Neural progenitor cell (in vitro differentiated cells): ENCODE measurements around the gene VWA3A. TPM values are rescaled to one million over a fixed set of nuclear protein-coding genes. Genes with fewer than 3 reads are reported as not detected.
"Not testable (repeated sequence)": the region's sequence is repeated elsewhere in the genome, so short reads cannot be mapped to it uniquely, and the experiment has no call there.

Experiments used
- DNase-seq: peaks from one replicate; pipeline ENCODE4 v3.0.0-alpha.2; 2016; ENCODE audit warnings: low spot score
- H2AFZ ChIP-seq: fragments of 200-600 bp; sonication (generic); replicated peaks from 2 replicates; pipeline ENCODE4 v1.6.1; 2016; ENCODE audit warnings: antibody characterized with exemption
- H3F3A ChIP-seq: fragments of 200-600 bp; sonication (generic); 2 replicates; pipeline ENCODE4 v1.6.1; 2016; ENCODE audit warnings: antibody characterized with exemption, low read depth
- H3K27ac ChIP-seq: fragments of 200-600 bp; sonication (generic); 2 replicates; pipeline ENCODE4 v1.5.1; 2016; ENCODE audit warnings: mild to moderate bottlenecking
- H3K27me3 ChIP-seq: fragments of 200-600 bp; sonication (generic); 2 replicates; pipeline ENCODE4 v1.6.1; 2016; ENCODE audit warnings: mild to moderate bottlenecking, moderate library complexity
- H3K36me3 ChIP-seq: fragments of 200-600 bp; sonication (generic); 2 replicates; pipeline ENCODE4 v1.5.1; 2016
- H3K4me1 ChIP-seq: fragments of 200-600 bp; sonication (generic); 2 replicates; pipeline ENCODE4 v1.6.1; 2016; ENCODE audit warnings: mixed run types
- H3K4me2 ChIP-seq: fragments of 200-600 bp; sonication (generic); 2 replicates; pipeline ENCODE4 v1.6.1; 2016
- H3K4me3 ChIP-seq: fragments of 200-600 bp; sonication (generic); 2 replicates; pipeline ENCODE4 v1.5.1; 2016
- H3K79me2 ChIP-seq: fragments of 200-600 bp; sonication (generic); 2 replicates; pipeline ENCODE4 v1.6.1; 2016; ENCODE audit warnings: low read depth
- H3K9ac ChIP-seq: fragments of 200-600 bp; sonication (generic); 2 replicates; pipeline ENCODE4 v1.6.1; 2016
- H3K9me3 ChIP-seq: fragments of 200-600 bp; sonication (generic); 2 replicates; pipeline ENCODE4 v1.5.1; 2016; ENCODE audit warnings: low read depth
- H4K20me1 ChIP-seq: fragments of 200-600 bp; sonication (generic); 2 replicates; pipeline ENCODE4 v1.6.1; 2016; ENCODE audit warnings: low read depth
- H3K27ac Mint-ChIP-seq: 3 replicates; pipeline ENCODE4 v1.8.0; 2021; ENCODE audit warnings: mixed read lengths
- H3K27me3 Mint-ChIP-seq: 2 replicates; pipeline ENCODE4 v1.8.0; 2022; ENCODE audit warnings: low read depth, mild to moderate bottlenecking, inconsistent platforms, moderate library complexity, mixed read lengths; ENCODE audit not compliant: insufficient read depth
- H3K36me3 Mint-ChIP-seq: 3 replicates; pipeline ENCODE4 v1.8.0; 2021; ENCODE audit warnings: mixed read lengths
- H3K4me1 Mint-ChIP-seq: 3 replicates; pipeline ENCODE4 v1.8.0; 2021; ENCODE audit warnings: mixed read lengths
- H3K4me3 Mint-ChIP-seq: 3 replicates; pipeline ENCODE4 v1.8.0; 2021; ENCODE audit warnings: mild to moderate bottlenecking, moderate library complexity, mixed read lengths
- H3K9me3 Mint-ChIP-seq: 3 replicates; pipeline ENCODE4 v1.8.0; 2020; ENCODE audit warnings: mixed read lengths
- EZH2 ChIP-seq: fragments of 200-600 bp; sonication (generic); IDR thresholded peaks from 2 replicates; pipeline ENCODE4 v1.6.1; 2017; ENCODE audit warnings: antibody characterized with exemption, mild to moderate bottlenecking, moderate library complexity
- EZH2phosphoT487 ChIP-seq: fragments of 200-600 bp; sonication (generic); IDR thresholded peaks from 2 replicates; pipeline ENCODE4 v1.6.1; 2017; ENCODE audit warnings: antibody characterized with exemption
- total RNA-seq: library from RNA; depleted of rRNA; stranded (reverse); fragments of >200 nt; gene quantifications from 2 replicates; pipeline ENCODE4 v1.2.3, GENCODE V29; 2015; ENCODE audit warnings: low replicate concordance
- TF ChIP-seq, protein P1 (sequence below): fragments of 200-600 bp; sonication (generic); IDR thresholded peaks from 2 replicates; pipeline ENCODE4 v1.5.1; 2017; ENCODE audit warnings: antibody characterized with exemption, mild to moderate bottlenecking

The VWA3A gene
- total RNA-seq, 1 donor from 2014 or later, result 1.0 TPM

DNA sequence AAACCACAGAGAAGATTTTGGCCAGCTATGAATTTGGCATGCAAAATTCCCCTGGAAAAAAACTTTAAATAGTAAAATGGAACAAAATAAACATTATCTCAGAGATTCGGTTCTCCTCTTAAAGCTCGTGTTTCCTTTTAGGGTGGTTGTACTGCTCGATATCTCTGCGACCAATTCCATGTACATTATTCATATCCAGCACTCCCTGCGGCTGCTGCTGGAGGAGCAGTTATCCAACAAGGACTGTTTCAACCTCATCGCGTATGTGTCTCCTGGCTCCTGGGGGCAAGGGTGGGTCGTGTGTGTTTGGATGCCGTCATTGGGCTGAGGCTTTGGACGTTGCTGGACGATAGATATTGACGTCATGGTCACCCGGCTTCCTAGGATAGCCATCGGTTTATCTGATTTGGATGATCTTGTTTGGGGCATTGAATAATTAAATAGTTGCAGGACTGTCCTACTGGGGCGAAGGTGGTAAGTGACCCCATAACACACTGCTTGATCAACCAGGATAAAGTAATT lies 33.8 kb downstream of the VWA3A start:
- no peak overlapping the region for H3K27ac ChIP-seq
- H3K4me1 ChIP-seq, result no peaks in the 10 kb centered on the region
- Mint-ChIP-seq H3K4me1 (no peaks in the 10 kb centered on the region), H3K9me3 (no peaks in the 10 kb centered on the region), H3K4me3 (no peak overlapping the region), H3K27me3 (peaks cover 2% of the 10 kb centered on the region), H3K27ac (no peak overlapping the region), H3K36me3 (no peaks in the 10 kb centered on the region)
- no peaks in the 10 kb centered on the region for H4K20me1 ChIP-seq
- H3K9me3 ChIP-seq, result no peaks in the 10 kb centered on the region
- H3K9ac ChIP-seq, result no peak overlapping the region
- TF ChIP-seq, protein P1, sequence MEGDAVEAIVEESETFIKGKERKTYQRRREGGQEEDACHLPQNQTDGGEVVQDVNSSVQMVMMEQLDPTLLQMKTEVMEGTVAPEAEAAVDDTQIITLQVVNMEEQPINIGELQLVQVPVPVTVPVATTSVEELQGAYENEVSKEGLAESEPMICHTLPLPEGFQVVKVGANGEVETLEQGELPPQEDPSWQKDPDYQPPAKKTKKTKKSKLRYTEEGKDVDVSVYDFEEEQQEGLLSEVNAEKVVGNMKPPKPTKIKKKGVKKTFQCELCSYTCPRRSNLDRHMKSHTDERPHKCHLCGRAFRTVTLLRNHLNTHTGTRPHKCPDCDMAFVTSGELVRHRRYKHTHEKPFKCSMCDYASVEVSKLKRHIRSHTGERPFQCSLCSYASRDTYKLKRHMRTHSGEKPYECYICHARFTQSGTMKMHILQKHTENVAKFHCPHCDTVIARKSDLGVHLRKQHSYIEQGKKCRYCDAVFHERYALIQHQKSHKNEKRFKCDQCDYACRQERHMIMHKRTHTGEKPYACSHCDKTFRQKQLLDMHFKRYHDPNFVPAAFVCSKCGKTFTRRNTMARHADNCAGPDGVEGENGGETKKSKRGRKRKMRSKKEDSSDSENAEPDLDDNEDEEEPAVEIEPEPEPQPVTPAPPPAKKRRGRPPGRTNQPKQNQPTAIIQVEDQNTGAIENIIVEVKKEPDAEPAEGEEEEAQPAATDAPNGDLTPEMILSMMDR, result no peak
- no peak for TF ChIP-seq EZH2phosphoT487
- TF ChIP-seq EZH2, result no peak
- no peak overlapping the region for H2AFZ ChIP-seq
- H3K27me3 ChIP-seq, result no peaks in the 10 kb centered on the region
- H3K79me2 ChIP-seq, result no peaks in the 10 kb centered on the region
- H3K4me2 ChIP-seq, result no peak overlapping the region
- H3K36me3 ChIP-seq, result no peaks in the 10 kb centered on the region
- H3F3A ChIP-seq, result no peaks in the 10 kb centered on the region
- no peak for DNase-seq
- no peak overlapping the region for H3K4me3 ChIP-seq

DNA sequence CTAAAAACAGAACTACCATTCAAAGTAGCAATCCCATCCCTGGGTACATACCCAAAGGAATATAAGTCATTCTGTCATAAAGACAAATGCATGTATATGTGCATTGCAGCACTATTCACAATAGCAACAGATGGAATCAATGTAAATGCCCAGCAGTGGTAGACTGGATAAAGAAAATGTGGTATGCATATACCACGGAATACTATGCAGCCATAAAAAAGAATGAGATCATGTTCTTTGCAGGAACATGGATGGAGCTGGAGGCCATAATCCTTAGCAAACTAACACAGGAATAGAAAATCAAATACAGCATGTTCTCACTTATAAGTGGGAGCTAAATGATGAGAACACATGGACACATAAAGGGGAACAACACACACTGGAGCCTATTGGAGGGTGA lies 36.2 kb downstream of the VWA3A start:
- not testable (repeated sequence) for H3K4me3 ChIP-seq, H3K27ac Mint-ChIP-seq, H3K27me3 Mint-ChIP-seq, H3K4me1 ChIP-seq, H4K20me1 ChIP-seq, H3K4me2 ChIP-seq, H3K9me3 Mint-ChIP-seq, H3K9me3 ChIP-seq, DNase-seq, H2AFZ ChIP-seq, H3K4me1 Mint-ChIP-seq, H3K27me3 ChIP-seq, H3K9ac ChIP-seq, H3F3A ChIP-seq, H3K79me2 ChIP-seq, H3K36me3 Mint-ChIP-seq, H3K27ac ChIP-seq, H3K4me3 Mint-ChIP-seq, H3K36me3 ChIP-seq

DNA sequence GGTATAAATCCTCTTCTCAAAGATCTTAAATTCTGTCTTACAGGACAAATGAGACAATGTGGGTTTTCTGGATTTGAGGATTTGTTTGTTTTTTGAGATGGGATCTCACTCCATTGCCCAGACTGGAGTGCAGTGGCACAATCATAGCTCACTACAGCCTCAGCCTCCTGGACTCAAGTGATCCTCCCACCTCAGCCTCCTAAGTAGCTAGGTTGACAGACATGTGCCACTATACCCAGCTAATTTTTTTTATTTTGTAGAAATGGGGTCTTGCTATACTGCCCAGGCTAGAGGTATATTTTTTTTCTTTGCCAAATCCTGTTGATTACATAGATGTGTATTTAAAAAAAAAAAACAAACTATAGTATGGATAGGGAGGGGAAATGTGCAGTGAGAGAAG lies 38.2 kb downstream of the VWA3A start:
- no peak overlapping the region for H2AFZ ChIP-seq
- H3K27me3 Mint-ChIP-seq, result peaks cover 4% of the 10 kb centered on the region
- no peaks in the 10 kb centered on the region for H3K9me3 Mint-ChIP-seq
- no peaks in the 10 kb centered on the region for H3K79me2 ChIP-seq
- H3K4me1 ChIP-seq, result no peaks in the 10 kb centered on the region
- TF ChIP-seq, protein P1, result no peak
- TF ChIP-seq EZH2, result no peak
- TF ChIP-seq EZH2phosphoT487, result no peak
- H3K36me3 ChIP-seq, result no peaks in the 10 kb centered on the region
- no peaks in the 10 kb centered on the region for H4K20me1 ChIP-seq
- no peak overlapping the region for H3K27ac Mint-ChIP-seq
- H3K4me3 Mint-ChIP-seq, result no peak overlapping the region
- no peaks in the 10 kb centered on the region for H3K27me3 ChIP-seq
- no peaks in the 10 kb centered on the region for H3F3A ChIP-seq
- H3K9me3 ChIP-seq, result no peaks in the 10 kb centered on the region
- DNase-seq, result no peak
- no peak overlapping the region for H3K27ac ChIP-seq
- no peak overlapping the region for H3K4me2 ChIP-seq
- H3K36me3 Mint-ChIP-seq, result no peaks in the 10 kb centered on the region
- H3K4me1 Mint-ChIP-seq, result no peaks in the 10 kb centered on the region
- no peak overlapping the region for H3K9ac ChIP-seq
- no peak overlapping the region for H3K4me3 ChIP-seq

DNA sequence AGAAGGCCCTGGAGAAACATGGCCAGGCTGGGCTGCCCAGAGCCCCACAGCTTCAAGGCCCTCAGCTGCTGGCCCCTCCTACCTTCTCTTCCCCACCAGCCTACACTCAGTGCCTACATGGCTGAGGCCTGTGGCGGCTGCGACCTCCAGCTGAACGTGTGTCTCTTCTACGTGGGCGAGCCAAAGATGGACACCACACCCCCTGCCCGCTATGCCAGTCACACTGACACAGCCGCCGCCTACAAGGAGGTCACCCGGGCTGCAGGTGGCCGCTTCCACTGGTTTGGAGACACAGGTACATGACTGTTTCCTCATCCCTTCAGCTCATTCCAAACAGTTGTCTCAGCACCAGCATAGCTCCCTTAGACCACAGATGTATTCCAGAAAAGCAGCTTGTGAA lies 40.5 kb downstream of the VWA3A start:
- H3K36me3 ChIP-seq, result no peaks in the 10 kb centered on the region
- Mint-ChIP-seq H3K9me3 (no peaks in the 10 kb centered on the region), H3K36me3 (no peaks in the 10 kb centered on the region), H3K4me3 (no peak overlapping the region), H3K4me1 (no peaks in the 10 kb centered on the region), H3K27ac (no peak overlapping the region), H3K27me3 (peaks cover 2% of the 10 kb centered on the region)
- H3K4me3 ChIP-seq, result no peak overlapping the region
- DNase-seq, result no peak
- H3K4me1 ChIP-seq, result no peaks in the 10 kb centered on the region
- no peak overlapping the region for H2AFZ ChIP-seq
- H3K4me2 ChIP-seq, result no peak overlapping the region
- no peaks in the 10 kb centered on the region for H3F3A ChIP-seq
- no peak for TF ChIP-seq EZH2
- no peaks in the 10 kb centered on the region for H3K79me2 ChIP-seq
- H3K27ac ChIP-seq, result no peak overlapping the region
- H4K20me1 ChIP-seq, result no peaks in the 10 kb centered on the region
- no peak overlapping the region for H3K9ac ChIP-seq
- no peaks in the 10 kb centered on the region for H3K27me3 ChIP-seq
- H3K9me3 ChIP-seq, result no peaks in the 10 kb centered on the region
